Neuronal stem cell (in vitro differentiated cells): ENCODE data around the gene CCDC97.
A peak's percentile ranks its signal among the peaks of the same experiment; 100 is the strongest.

ENCODE experiments used
- DNase-seq: peaks from one replicate; pipeline ENCODE4 v3.0.0-alpha.2; 2013; ENCODE audit warnings: low spot score
- H2AFZ ChIP-seq: one replicate; pipeline ENCODE4 v1.6.1; 2013; ENCODE audit warnings: mild to moderate bottlenecking, low read length, inconsistent platforms
- H2AK5ac ChIP-seq: 2 replicates; pipeline ENCODE4 v1.6.1; 2013; ENCODE audit warnings: low read depth, mild to moderate bottlenecking, inconsistent platforms, low read length, moderate library complexity, mixed read lengths
- H2BK120ac ChIP-seq: 2 replicates; pipeline ENCODE4 v1.6.1; 2013; ENCODE audit warnings: low read depth, mild to moderate bottlenecking, inconsistent platforms, low read length, moderate library complexity, mixed read lengths
- H2BK12ac ChIP-seq: one replicate; pipeline ENCODE4 v1.6.1; 2013; ENCODE audit warnings: low read length, inconsistent platforms
- H2BK15ac ChIP-seq: 2 replicates; pipeline ENCODE4 v1.6.1; 2013; ENCODE audit warnings: mild to moderate bottlenecking, low read length, inconsistent platforms, mixed read lengths
- H2BK5ac ChIP-seq: one replicate; pipeline ENCODE4 v1.6.1; 2013; ENCODE audit warnings: inconsistent platforms, mild to moderate bottlenecking, low read length, moderate library complexity
- H3K14ac ChIP-seq: one replicate; pipeline ENCODE4 v1.6.1; 2013; ENCODE audit warnings: low read length, inconsistent platforms
- H3K18ac ChIP-seq: 2 replicates; pipeline ENCODE4 v1.6.1; 2013; ENCODE audit warnings: low read length, inconsistent platforms
- H3K23ac ChIP-seq: 2 replicates; pipeline ENCODE4 v1.6.1; 2013; ENCODE audit warnings: low read depth, mild to moderate bottlenecking, mixed read lengths, low read length, inconsistent platforms; ENCODE audit not compliant: poor library complexity
- H3K27ac ChIP-seq: replicated peaks from 3 replicates; pipeline ENCODE4 v1.5.1; 2013; ENCODE audit warnings: low read length, inconsistent platforms
- H3K27me3 ChIP-seq, 3 experiments: 2 replicates each; pipeline ENCODE4 v1.6.1; 2013; ENCODE audit warnings: low read length in 3 of 3, mild to moderate bottlenecking in 2 of 3, inconsistent platforms in 1 of 3, low read depth in 1 of 3, mixed read lengths in 1 of 3, moderate library complexity in 1 of 3; ENCODE audit not compliant: control insufficient read depth in 3 of 3, insufficient read depth in 3 of 3
- H3K36me3 ChIP-seq, 2 donors: replicated peaks in 1 of 2; 2 replicates each; pipeline ENCODE4 v1.6.1; 2013; ENCODE audit warnings: low read length in 2 of 2; ENCODE audit not compliant: control insufficient read depth in 2 of 2, insufficient read depth in 2 of 2
- H3K4ac ChIP-seq: 2 replicates; pipeline ENCODE4 v1.6.1; 2013; ENCODE audit warnings: inconsistent platforms, mild to moderate bottlenecking, low read length, moderate library complexity
- H3K4me1 ChIP-seq, 2 donors: 1 replicate in 1 of 2; 2 replicates in 1 of 2; pipeline ENCODE4 v1.6.1; 2013; ENCODE audit warnings: low read length in 2 of 2, low read depth in 1 of 2; ENCODE audit not compliant: control insufficient read depth in 2 of 2, insufficient read depth in 1 of 2
- H3K4me2 ChIP-seq: one replicate; pipeline ENCODE4 v1.6.1; 2013; ENCODE audit warnings: mild to moderate bottlenecking, low read length, inconsistent platforms; ENCODE audit not compliant: insufficient read depth, poor library complexity, severe bottlenecking
- H3K4me3 ChIP-seq, 2 donors: 2 replicates each; pipeline ENCODE4 v1.5.1; 2013; ENCODE audit warnings: low read length in 2 of 2, mild to moderate bottlenecking in 2 of 2, inconsistent platforms in 1 of 2, moderate library complexity in 1 of 2
- H3K79me1 ChIP-seq: one replicate; pipeline ENCODE4 v1.6.1; 2013; ENCODE audit warnings: low read depth, mild to moderate bottlenecking, inconsistent platforms, low read length, moderate library complexity
- H3K9ac ChIP-seq: one replicate; pipeline ENCODE4 v1.6.1; 2013; ENCODE audit warnings: mild to moderate bottlenecking, low read depth, low read length, inconsistent platforms; ENCODE audit not compliant: poor library complexity
- H3K9me3 ChIP-seq, 2 donors: replicated peaks in 1 of 2; 2 replicates each; pipeline versions ENCODE3 to v1.6.1; 2013; ENCODE audit warnings: low read length in 2 of 2, mild to moderate bottlenecking in 2 of 2, inconsistent platforms in 1 of 2, low read depth in 1 of 2, mixed read lengths in 1 of 2, moderate library complexity in 1 of 2; ENCODE audit not compliant: control insufficient read depth in 2 of 2, insufficient read depth in 1 of 2
- H4K8ac ChIP-seq: one replicate; pipeline ENCODE4 v1.6.1; 2013; ENCODE audit warnings: low read depth, mild to moderate bottlenecking, inconsistent platforms, low read length, moderate library complexity
- H4K91ac ChIP-seq: one replicate; pipeline ENCODE4 v1.6.1; 2013; ENCODE audit warnings: low read length, low read depth, mild to moderate bottlenecking, inconsistent platforms; ENCODE audit not compliant: poor library complexity
- WGBS, 2 donors: extraction: QIAGEN DNeasy Blood & Tissue Kit; methylation state at CpG; one replicate each; pipeline ENCODE4 v1.1.7; 2013; ENCODE audit warnings: missing lambda C conversion rate in 2 of 2, mixed read lengths in 1 of 2; ENCODE audit not compliant: insufficient read length in 2 of 2, insufficient replicate concordance in 1 of 2; ENCODE audit errors: extremely low coverage in 2 of 2; 5-methylcytosine and 5-hydroxymethylcytosine counted together

The CCDC97 gene

GRCh38 chr19:41352609-41353465 is 42.9 kb downstream of the CCDC97 start:
- Histone ChIP-seq H3K9me3 (peaks cover 0 to 1% of the 10 kb centered on the region in 2 donors), H3K23ac (peak overlapping the region; percentile 95), H3K9ac (peak overlapping the region; percentile 86), H3K4me3 (peak overlapping the region; percentile 73 to 81), H3K4me2 (peak overlapping the region; percentile 92), H3K18ac (peak overlapping the region; percentile 97), H2BK5ac (peak overlapping the region; percentile 87), H3K4ac (peak overlapping the region; percentile 66), H2AFZ (peak overlapping the region; percentile 99), H4K91ac (no peak overlapping the region), H3K4me1 (peaks cover 14 to 23% of the 10 kb centered on the region in 2 donors), H3K14ac (peak overlapping the region; percentile 38), H3K36me3 (no peaks in the 10 kb centered on the region), H2BK12ac (peak overlapping the region; percentile 82), H3K27ac (no peak overlapping the region), H2BK120ac (peak overlapping the region; percentile 81), H3K79me1 (no peaks in the 10 kb centered on the region), H2AK5ac (peak overlapping the region; percentile 35), H3K27me3 (peaks cover 0 to 46% (median 25%) of the 10 kb centered on the region in 3 experiments), H4K8ac (peak overlapping the region; percentile 23), H2BK15ac (peak overlapping the region; percentile 96)
- no CpG with 5 or more reads among the region's 71 CpGs for WGBS, 2 donors
- DNase-seq = no peak

GRCh38 chr19:41353466-41354342 is 43.7 kb downstream of the CCDC97 start, which contains the start of gene TGFB1:
TSS of gene TGFB1 (minus strand) at chr19:41353922. CDS start at chr19:41353044, 878 bp downstream.
- Histone ChIP-seq H2BK12ac (peak within 1 kb of the TSS; percentile 82), H3K36me3 (no peaks in the 10 kb centered on the region), H4K8ac (peak within 1 kb of the TSS; percentile 23), H3K27me3 (peaks cover 0 to 46% (median 25%) of the 10 kb centered on the region in 3 experiments), H3K18ac (peak within 1 kb of the TSS; percentile 97), H2AK5ac (peak within 1 kb of the TSS; percentile 89), H2BK120ac (peak within 1 kb of the TSS; percentile 81), H3K9me3 (peaks cover 0 to 1% of the 10 kb centered on the region in 2 donors), H3K4me3 (peak within 1 kb of the TSS; percentile 73 to 81), H4K91ac (no peak within 1 kb of the TSS), H3K4me2 (peak within 1 kb of the TSS; percentile 92), H3K14ac (peak within 1 kb of the TSS; percentile 38), H3K23ac (peak within 1 kb of the TSS; percentile 95), H2BK5ac (peak within 1 kb of the TSS; percentile 87), H2AFZ (peak within 1 kb of the TSS; percentile 99), H3K79me1 (no peaks in the 10 kb centered on the region), H3K4me1 (peaks cover 14 to 23% of the 10 kb centered on the region in 2 donors), H3K4ac (no peak within 1 kb of the TSS), H3K27ac (no peak within 1 kb of the TSS), H3K9ac (peak within 1 kb of the TSS; percentile 86), H2BK15ac (peak within 1 kb of the TSS; percentile 96)
- peak; percentile 64 for DNase-seq
- no CpG with 5 or more reads among the region's 78 CpGs for WGBS, 2 donors

- Histone ChIP-seq H3K36me3 (no peaks in the 10 kb centered on the region), H3K23ac (peak overlapping the region; percentile 37), H3K4me1 (peaks cover 14 to 23% of the 10 kb centered on the region in 2 donors), H3K9me3 (peaks cover 0 to 1% of the 10 kb centered on the region in 2 donors), H3K4me3 (peak overlapping the region; percentile 49 to 73), H2BK15ac (peak overlapping the region; percentile 72), H2AK5ac (peak overlapping the region; percentile 89), H2BK5ac (no peak overlapping the region), H2BK12ac (peak overlapping the region; percentile 47), H2AFZ (peak overlapping the region; percentile 99), H3K27me3 (peaks cover 0 to 41% (median 25%) of the 10 kb centered on the region in 3 experiments), H4K8ac (no peak overlapping the region), H3K27ac (no peak overlapping the region), H3K4me2 (no peak overlapping the region), H4K91ac (no peak overlapping the region), H3K14ac (no peak overlapping the region), H3K79me1 (no peaks in the 10 kb centered on the region), H3K4ac (no peak overlapping the region), H2BK120ac (no peak overlapping the region), H3K9ac (peak overlapping the region; percentile 30), H3K18ac (peak overlapping the region; percentile 59)
- no peak for DNase-seq
- no CpG with 5 or more reads among the region's 23 CpGs for WGBS, 2 donors
Measured at GRCh38 chr19:41354343-41354953, 44.5 kb downstream of the CCDC97 start.
